ENCODE results near the gene MAP4K4.

DNA sequence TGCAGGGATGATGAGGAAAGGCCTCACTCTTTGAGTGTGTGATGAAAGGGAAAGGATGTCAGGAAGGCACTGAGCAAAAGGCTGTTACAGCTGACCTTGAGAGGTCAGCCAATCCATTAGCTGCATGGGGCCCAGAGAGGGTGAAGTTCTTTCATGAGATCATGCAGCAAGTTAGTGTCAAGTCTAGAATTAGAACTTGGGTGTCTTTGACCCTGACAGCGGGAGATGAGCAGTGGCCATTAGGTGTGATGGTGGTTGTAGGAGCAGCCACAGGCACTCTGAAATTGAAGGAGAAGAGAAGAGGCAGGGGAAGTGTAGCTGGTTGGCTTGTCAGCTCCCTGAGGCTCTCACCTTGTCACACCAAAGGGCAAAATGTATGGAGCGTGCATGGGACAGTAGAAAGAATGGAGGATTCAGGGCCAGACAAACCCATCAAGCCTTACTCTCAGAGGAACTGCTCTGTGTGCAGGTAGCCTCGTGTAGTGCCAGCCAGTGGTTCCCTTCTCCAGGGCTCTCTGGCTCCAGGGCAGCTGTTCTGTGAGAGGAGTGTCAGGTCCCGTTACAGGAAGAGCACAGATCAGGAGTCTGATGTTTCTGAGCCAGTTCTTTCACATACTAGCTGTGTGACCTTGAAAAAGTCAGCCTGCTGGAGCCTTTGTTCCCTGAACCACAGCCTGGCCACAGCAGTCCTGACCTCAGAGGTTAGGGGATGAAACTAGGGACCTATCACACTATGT is 35.9 kb downstream of the MAP4K4 start:
- TF ChIP-seq, protein P1, sequence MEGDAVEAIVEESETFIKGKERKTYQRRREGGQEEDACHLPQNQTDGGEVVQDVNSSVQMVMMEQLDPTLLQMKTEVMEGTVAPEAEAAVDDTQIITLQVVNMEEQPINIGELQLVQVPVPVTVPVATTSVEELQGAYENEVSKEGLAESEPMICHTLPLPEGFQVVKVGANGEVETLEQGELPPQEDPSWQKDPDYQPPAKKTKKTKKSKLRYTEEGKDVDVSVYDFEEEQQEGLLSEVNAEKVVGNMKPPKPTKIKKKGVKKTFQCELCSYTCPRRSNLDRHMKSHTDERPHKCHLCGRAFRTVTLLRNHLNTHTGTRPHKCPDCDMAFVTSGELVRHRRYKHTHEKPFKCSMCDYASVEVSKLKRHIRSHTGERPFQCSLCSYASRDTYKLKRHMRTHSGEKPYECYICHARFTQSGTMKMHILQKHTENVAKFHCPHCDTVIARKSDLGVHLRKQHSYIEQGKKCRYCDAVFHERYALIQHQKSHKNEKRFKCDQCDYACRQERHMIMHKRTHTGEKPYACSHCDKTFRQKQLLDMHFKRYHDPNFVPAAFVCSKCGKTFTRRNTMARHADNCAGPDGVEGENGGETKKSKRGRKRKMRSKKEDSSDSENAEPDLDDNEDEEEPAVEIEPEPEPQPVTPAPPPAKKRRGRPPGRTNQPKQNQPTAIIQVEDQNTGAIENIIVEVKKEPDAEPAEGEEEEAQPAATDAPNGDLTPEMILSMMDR (IDR thresholded peaks at IDR 0.05) = no peak
- TF ChIP-seq EZH2 (IDR thresholded peaks at IDR 0.05) = no peak

Measured in neural progenitor cell (in vitro differentiated cells).